Ishikawa (cell line): ENCODE measurements around the gene ZNF473.

Source experiments
- RAD21 ChIP-seq: IDR thresholded peaks from 2 replicates; pipeline ENCODE4 v1.6.1; 2012; ENCODE audit warnings: low read depth
- ZBTB7A ChIP-seq: IDR thresholded peaks from 2 replicates; pipeline ENCODE4 v1.6.1; 2012; ENCODE audit warnings: low read depth

GRCh38 chr19:50003254-50003788, 22.5 kb upstream of the ZNF473 start:
- TF ChIP-seq ZBTB7A (no peak), RAD21 (no peak)
